Measurements from ENCODE around the gene NEURL3. TPM values are rescaled to one million over a fixed set of nuclear protein-coding genes. Genes with fewer than 3 reads are reported as not detected.

The NEURL3 gene
- total RNA-seq, 2 donors from 2014 or later = 2.5 to 2.6 TPM

GRCh38 chr2:96530474-96531357 is 25.6 kb upstream of the NEURL3 start:
- intact Hi-C loops (cut with DNase I) = no loop called here
- H3K27me3 ChIP-seq = no peaks in the 10 kb centered on the region
- peaks cover 12% of the 10 kb centered on the region for H3K4me1 ChIP-seq
- TF ChIP-seq CTCF (IDR thresholded peaks at IDR 0.05) = no peak
- no peak for DNase-seq
- H3K27ac ChIP-seq = peak overlapping the region; percentile 60
- H3K36me3 ChIP-seq = no peaks in the 10 kb centered on the region
- no peaks in the 10 kb centered on the region for H3K9me3 ChIP-seq
- no peak overlapping the region for H3K4me3 ChIP-seq
- no peak overlapping the region for H3K9ac ChIP-seq (ENCODE audit: low read depth in 2 of 2, low read length in 2 of 2)

- Histone ChIP-seq H3K4me1 (peaks cover 12% of the 10 kb centered on the region), H3K27ac (no peak overlapping the region)
Observed at GRCh38 chr2:96530144-96530430, 24.9 kb upstream of the NEURL3 start.

DNA sequence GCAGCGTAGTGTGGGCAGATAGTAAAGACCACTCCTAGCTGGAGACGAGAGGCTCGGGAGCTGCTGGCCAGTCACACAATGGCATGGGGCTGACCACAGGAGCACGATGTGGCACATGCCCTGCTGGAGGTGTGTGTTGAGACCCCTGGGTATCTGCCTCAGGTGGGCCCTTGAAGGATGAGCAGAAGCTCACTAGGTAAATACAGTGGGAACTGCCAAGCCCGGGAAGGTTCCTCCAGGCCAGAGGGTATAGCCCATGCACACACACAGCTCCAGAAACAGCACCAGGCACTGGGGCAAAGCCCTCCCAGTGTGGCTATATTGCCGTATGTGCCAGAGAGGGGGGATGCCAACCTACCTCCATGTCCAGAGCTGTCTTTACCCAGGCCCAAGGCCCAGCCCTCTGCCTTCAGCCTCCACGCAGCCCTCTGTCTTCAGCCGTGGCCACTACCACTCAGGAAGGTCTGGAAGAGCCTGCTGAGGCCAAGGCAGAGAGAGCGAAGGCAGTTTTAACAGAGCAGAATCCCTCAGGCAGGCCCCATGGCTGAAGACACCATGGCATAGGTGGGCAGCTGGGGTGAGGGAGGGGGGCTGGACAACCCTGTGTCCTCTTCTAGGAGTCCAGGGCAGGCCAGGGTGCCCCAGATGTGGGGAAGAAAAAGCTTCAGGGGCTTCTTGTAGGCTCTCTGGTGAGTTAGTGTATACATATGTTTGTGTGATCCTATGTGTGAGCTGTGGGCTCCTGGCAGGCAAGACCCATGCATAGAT is 24.4 kb upstream of the NEURL3 start:
- intact Hi-C loops (cut with DNase I) = no loop called here
- DNase-seq = no peak

More at GRCh38 chr2:96530144-96530430, 24.9 kb upstream of the NEURL3 start:
- intact Hi-C loops (cut with DNase I) = no loop called here
- H3K4me3 ChIP-seq = no peak overlapping the region
- no peak overlapping the region for H3K9ac ChIP-seq (ENCODE audit: low read depth in 2 of 2, low read length in 2 of 2)
- no peaks in the 10 kb centered on the region for H3K9me3 ChIP-seq
- H3K27me3 ChIP-seq = no peaks in the 10 kb centered on the region
- TF ChIP-seq CTCF (IDR thresholded peaks at IDR 0.05) = no peak
- H3K36me3 ChIP-seq = no peaks in the 10 kb centered on the region
- DNase-seq = no peak

GRCh38 chr2:96528700-96529375 is 23.7 kb upstream of the NEURL3 start:
- H3K27ac ChIP-seq = peak overlapping the region; percentile 75
- no peaks in the 10 kb centered on the region for H3K36me3 ChIP-seq
- DNase-seq = no peak
- H3K9ac ChIP-seq (ENCODE audit: low read depth in 2 of 2, low read length in 2 of 2) = peak overlapping the region in 1 of 2 donors; percentile 29
- TF ChIP-seq CTCF (IDR thresholded peaks at IDR 0.05) = no peak
- H3K9me3 ChIP-seq = no peaks in the 10 kb centered on the region
- H3K27me3 ChIP-seq = no peaks in the 10 kb centered on the region
- H3K4me3 ChIP-seq = no peak overlapping the region
- intact Hi-C loops (cut with DNase I) = no loop called here
- H3K4me1 ChIP-seq = peaks cover 8% of the 10 kb centered on the region

More for the DNA sequence above, 24.4 kb upstream of the NEURL3 start:
- Histone ChIP-seq H3K36me3 (no peaks in the 10 kb centered on the region), H3K4me1 (peaks cover 9% of the 10 kb centered on the region), H3K9me3 (no peaks in the 10 kb centered on the region), H3K27ac (peak overlapping the region; percentile 75), H3K27me3 (no peaks in the 10 kb centered on the region), H3K4me3 (no peak overlapping the region), H3K9ac (ENCODE audit: low read depth in 2 of 2, low read length in 2 of 2) (no peak overlapping the region)
- TF ChIP-seq CTCF (IDR thresholded peaks at IDR 0.05) = no peak

DNA sequence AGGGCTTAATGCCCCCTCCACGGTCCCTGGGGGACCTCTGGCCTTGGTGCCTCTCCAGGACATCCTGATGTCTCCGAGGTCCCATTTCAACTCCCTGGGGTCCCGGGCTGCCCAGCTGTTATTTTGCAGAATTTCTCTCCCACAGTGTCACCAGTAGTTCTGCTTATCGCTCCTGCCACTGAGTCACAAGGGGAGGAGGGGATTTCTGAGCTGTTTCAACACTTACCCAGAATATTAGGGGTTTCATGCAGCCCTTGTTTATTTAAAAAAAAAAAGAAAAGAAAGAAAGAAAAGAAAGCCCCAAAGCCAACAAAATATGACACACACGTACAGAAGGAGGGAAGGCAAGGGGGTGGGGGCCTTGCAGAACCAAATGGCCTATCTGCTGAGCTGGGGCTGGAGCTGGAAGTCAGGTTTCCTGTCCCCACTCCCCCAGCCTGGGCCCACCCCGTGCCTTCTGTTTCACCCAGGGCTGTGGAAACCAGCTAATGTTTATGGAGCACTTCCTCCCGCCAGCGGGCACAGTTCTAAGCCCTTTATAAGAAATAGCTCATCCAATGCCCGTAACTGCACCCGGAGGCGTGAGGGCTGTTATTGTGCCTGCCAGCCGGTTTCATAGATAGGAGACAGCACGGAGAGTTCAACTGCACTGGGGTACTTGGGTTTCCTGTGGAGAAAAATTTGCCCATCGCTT is 23.0 kb upstream of the NEURL3 start:
- intact Hi-C loops (cut with DNase I) = no loop called here
- H3K9me3 ChIP-seq = no peaks in the 10 kb centered on the region
- no peak for TF ChIP-seq CTCF (IDR thresholded peaks at IDR 0.05)
- peaks cover 3% of the 10 kb centered on the region for H3K4me1 ChIP-seq
- H3K36me3 ChIP-seq = no peaks in the 10 kb centered on the region
- H3K27ac ChIP-seq = peak overlapping the region; percentile 75
- H3K4me3 ChIP-seq = peak overlapping the region; percentile 24
- H3K9ac ChIP-seq (ENCODE audit: low read depth in 2 of 2, low read length in 2 of 2) = peak overlapping the region; percentile 17 to 29
- no peak for DNase-seq
- no peaks in the 10 kb centered on the region for H3K27me3 ChIP-seq
